HK-2 (cell line): Measurements from ENCODE around the gene LRBA.
"Not testable (repeated sequence)": the region's sequence is repeated elsewhere in the genome, so short reads cannot be mapped to it uniquely, and the experiment has no call there.

Experiments
- DNase-seq: peaks from one replicate; pipeline ENCODE4 v3.0.0-alpha.2; 2018; ENCODE audit not compliant: unreplicated experiment

LRBA gene

DNA sequence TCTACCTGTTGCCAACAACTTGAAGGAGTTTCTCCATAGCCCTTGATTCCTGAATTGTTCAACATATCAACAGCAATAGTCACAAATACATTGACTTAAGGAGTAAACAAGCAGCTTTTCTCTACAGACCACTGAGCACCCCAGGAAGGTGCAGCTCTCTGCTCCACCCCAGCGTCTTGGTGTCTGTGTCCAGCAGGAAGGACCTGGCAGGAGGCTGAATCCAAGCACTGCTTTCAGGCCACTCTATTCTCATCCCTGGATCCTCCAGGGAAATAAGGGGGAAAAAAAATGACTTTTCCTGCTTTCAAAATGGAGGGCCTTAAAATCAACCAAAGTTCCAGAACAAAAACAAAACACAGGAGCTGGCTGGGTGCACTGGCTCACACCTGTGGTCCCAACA is 593.5 kb downstream of the LRBA start:
- DNase-seq: no peak

DNA sequence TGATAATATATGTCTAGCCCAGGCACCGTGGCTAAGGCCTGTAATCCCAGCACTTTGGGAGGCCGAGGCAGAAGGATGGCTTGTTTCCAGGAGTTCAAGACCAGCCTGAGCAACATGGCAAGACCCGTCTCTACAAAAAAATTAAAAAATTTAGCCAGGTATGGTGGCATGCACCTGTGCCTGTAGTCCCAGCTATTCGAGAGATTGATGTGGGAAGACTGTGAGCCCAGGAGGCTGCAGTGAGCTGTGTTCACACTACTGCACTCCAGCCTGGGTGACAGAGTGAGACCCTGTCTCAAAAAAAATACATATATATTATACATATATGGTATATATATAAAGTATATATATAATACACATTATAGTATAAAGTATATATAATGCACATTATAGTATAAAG is 595.1 kb downstream of the LRBA start:
- DNase-seq: no peak

DNA sequence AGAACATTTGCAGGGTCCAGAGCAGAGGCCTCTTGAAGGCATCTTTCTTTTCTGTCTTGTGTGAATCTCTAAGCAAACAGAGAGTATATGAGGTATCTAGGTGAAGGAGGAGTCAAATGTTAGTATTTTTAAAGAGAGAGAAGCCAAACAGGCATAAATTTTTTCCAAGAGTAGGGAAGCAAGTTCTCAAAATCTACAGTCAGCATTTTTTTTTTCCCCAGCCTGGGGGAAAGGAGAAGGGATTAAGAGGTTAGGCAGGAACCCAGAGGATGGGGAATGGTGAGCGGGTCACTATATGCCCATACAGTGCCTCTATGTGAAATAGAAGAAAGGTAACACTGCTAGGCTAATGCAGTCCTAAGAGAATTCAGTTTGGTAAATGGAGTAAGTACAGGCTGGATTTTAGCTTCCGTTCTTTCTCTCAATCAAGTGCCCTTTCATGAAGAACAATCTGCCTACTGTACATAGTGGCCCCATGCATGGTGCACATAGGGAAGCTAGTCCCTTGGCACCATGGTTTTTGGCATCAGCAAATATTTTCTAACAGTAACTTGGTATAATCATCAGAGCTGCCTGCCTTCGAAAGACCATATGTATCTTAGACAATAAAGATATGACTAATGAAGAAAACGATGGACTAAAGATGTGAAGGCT is 596.2 kb downstream of the LRBA start:
- no peak for DNase-seq

DNA sequence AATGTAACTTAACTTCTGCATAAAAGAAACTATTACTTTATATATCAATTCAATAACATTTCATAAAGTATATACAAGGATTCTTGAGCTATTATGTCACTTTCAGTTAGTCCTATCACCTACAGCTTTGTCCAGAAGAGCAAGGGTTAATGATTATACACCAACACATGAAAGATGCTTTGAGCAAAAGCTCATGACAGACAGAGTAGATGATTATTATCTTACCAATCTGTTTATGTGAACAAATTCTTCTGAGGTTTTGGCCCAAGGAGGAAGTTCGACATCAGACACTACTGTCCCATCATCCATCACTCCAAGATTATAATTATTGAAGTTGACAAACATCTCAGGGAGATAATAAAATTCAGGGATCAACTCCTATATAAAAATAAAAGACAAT is 599.9 kb downstream of the LRBA start:
- DNase-seq: no peak

DNA sequence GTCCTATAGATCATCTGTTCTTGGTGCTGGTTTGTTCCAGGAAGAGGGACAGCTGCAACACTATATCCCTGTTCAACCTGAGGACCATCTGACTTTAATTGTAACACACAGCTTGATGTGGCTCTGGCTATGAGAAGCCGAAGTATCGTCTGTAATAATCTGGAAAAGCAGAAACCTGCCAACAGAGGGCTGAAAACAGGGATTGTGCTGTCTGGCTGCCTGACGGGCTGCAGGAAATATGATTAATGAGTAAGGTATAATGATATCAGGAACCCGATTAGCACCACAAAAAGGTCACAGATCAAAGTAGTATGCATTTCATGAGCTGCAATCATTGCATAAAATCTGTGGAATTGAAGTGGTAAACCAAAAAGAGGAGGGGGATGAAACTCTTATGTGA is 603.6 kb downstream of the LRBA start:
- DNase-seq: no peak

DNA sequence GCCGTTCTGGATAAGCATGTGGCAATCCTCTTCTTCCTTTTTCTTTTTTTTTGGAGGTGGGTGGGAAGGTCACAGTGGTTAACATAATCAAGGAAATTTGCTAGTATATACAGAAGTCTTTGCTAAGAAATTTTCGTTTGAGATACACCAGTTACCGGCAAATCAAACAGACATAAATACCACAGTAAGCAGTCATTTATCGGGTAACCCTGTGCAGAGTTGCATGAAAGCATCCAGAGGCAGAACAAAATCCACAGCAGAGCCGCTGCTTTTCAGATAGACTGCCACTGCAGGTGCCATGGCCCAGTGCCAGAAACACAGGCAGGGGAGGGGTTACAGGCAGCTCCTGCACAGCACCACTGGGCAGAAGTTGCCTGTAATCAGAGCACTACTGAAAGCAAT is 612.2 kb downstream of the LRBA start:
- DNase-seq: no peak

DNA sequence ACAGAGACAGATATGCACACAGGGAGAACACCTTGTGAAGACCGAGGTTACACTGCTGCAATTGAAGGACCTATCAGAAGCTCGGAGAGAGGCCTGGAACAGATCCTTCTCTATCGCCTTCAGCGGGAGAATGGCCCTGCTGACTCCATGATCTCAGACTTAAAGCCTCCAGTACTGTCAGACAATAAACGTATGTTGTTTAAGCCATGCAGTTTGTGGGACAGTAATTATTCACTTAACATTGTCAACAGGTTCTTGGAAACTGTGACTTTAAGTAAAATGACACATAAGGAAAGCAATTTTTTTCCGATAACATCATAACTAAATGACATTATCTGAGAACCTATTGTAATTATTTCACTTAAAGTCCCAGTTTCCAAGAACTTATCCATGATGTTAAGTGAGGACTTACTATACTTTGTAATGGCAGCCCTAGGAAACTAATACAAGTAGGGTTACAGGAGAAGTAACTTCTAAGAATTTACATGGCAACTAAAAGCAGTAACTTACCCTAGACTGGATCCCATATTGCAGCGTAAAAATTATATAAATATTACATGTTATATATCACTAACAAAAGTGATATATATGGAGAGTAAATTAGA is 613.9 kb downstream of the LRBA start:
- DNase-seq: no peak

DNA sequence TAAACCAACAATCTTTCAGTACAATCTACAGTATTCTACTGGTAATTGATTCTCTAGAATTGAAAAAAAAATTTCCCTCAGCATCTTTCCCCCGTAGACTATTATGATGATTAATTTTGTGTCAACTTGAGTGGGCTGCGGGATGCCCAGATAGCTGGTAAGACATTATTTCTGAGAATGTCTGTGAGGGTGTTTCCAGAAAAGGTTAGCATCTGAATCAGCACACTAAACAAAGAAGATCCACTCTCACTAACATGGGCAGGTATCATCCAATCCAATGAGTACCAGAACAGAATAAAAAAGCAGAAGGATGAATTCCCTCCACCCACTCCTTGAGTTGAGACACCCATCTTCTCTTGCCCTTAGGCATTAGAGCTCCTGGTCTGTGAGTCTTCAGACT is 619.2 kb downstream of the LRBA start:
- DNase-seq: no peak

DNA sequence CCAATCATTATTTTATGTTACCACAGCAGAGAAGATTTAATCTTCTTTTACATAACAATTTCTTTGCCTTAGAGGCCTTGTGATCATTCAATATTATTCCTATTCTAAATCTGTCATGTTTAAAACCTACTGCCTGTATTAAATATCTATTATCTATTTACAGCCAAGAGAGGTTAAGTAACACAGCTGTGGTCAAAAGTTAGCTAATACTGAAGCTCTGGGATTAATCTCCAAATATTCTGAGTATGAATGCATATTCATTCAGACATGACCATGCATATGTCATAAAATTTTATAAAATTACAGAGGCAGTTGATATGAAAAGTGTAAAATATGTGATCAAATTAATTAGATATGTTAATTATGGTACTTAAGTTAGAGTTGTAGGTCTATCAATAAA is 621.0 kb downstream of the LRBA start:
- DNase-seq: no peak

DNA sequence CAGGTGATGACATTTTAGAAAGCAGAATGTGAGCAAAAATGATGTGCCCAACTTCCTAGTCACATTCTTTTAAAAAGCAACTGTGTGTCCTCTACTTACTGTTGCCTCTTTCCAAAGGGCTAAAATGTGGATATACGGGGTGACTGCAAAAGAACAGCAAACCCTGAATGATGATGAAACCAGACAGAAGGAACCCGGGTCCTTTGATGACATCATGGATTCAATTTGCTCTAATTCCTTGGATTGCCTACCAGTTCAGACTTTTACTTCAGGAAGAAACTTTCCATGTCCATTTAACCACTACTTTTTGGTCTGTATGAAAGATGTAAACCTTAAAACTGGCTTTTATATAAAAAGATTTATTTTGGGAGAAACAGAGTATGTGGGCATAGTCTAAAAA is 624.0 kb downstream of the LRBA start:
- no peak for DNase-seq

DNA sequence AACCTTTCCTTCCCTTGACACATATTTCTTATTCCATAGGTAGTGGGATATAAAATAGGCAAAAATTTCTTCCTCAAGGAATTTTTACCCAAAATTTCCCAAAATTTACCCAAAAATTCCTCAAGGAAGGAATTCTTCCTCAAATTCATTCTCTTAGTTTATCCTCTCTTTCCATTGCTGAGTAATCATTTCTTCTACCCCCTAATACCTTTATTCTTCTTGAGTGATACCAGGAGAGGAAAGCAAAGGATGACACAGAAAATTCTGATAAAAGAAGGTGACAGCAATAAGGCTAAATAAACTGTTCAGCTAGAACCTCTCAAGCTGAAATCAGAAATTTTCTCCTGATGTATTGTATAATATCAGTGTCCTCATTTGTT is 624.6 kb downstream of the LRBA start:
- DNase-seq: no peak

DNA sequence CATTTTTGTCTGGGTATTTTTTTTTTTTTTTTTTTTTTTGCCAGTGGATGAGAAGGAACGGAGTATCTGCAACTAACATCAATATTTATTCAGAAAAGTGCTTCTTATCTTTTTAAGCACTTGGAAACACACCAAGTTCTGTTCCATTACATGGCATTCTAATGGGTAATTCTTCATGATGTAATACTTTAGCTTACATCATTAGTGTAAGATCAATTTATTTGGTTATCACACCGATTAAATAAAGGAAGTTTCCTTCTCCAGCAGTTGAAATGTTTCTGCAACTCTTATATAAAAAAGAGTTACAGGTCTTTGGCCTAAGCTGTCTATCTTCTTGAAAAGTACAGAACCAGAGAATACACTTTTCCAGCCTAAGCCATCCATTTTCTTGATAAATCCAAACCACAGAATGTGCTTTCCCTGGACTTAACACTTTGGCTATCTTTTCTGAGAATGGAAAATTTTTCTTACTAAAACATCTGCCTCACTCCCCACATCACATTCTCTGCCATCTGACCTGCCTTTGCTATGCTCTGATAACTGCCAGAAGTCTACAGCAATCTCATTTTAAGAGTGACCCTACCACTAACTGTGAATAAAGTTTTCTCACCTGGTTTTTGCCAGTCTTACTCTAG is 625.1 kb downstream of the LRBA start:
- DNase-seq: no peak

DNA sequence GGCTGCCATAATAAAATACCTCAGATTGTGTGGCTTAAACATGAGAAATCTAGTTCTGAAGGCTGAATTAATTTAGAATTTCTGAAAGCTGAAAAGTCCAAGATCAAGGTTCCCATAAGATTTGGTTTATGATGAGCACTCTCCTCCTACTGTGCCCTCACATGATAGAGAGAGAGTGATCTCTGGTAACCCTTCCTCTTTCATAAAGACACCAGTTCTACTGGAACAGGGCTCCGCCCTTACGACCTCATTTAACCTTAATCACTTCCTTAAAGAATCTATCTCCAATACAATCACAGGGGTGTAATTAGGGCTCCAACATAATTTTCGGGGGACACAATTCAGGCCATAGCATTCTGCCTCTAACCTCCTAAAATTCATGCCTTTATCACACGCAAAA is 627.1 kb downstream of the LRBA start:
- no peak for DNase-seq

DNA sequence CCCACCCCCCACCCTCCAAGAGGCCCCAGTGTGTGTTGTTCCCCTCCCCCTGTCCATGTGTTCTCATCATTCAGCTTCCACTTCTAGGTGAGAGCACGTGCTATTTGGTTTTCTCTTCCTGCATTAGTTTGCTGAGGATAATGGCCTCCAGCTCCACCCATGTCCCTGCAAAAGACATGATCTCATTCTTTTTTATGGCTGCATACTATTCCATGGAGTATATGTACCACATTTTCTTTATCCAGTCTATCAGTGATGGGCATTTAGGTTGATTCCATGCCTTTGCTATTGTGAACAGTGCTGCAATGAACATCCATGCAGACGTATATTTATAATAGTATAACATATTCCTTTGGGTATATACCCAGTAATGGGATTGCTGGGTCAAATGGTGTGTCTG is 628.7 kb downstream of the LRBA start:
- DNase-seq: not testable (repeated sequence)

DNA sequence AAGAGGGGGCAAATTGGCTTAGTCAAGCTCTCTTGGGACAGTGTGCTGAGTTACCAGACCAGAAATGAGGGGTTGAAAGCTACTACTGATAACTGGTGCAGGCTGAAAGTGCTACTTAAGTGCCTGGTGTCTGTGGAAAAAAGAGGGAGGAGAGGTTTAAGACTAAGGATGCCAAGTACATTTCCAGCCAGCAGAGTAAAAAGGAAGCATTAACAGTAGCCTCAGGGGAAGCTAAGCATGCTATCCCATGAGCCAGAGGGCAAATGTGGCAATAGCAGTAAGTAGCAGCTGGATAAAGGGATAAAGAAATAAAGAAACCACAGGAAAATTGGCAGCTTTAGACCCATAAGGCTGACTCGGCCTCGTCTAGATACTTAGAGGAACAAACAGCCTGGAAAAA is 629.5 kb downstream of the LRBA start:
- DNase-seq: no peak

DNA sequence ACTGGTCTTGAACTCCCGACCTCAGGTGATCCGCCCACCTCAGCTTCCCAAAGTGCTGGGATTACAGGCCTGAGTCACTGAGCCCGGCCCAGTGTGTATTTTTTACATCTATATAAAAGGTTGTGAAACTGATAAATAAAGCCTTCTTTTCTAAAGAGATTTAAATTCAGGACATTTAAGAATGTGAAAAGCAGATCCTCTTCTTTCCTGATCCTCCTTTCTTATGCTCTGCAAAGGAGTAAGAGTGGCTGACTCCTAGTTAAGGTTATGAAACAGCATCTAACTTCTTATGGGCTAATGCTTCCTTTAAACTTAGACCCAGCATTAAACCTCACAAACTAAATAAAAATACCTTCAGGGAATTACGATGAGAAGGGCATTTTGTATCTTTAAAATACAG is 630.8 kb downstream of the LRBA start:
- DNase-seq: no peak

DNA sequence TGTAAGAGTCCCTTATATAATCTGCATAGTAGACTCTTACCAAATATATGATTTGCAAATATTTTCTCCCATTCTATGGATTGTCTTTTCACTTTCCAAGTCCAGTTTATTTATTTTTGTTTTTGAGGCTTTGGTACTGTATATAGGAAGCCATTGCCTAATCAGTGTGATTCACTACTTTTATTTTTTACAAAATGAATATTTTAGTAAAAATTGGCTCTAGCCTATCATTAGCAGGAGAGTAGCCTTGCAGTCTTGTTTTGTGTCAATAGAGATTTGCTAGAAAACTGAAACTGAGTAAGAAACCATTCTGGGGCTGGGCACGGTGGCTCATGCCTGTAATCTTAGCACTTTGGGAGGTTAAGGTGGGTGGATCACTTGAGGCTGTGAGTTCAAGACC is 633.1 kb downstream of the LRBA start:
- DNase-seq: no peak

DNA sequence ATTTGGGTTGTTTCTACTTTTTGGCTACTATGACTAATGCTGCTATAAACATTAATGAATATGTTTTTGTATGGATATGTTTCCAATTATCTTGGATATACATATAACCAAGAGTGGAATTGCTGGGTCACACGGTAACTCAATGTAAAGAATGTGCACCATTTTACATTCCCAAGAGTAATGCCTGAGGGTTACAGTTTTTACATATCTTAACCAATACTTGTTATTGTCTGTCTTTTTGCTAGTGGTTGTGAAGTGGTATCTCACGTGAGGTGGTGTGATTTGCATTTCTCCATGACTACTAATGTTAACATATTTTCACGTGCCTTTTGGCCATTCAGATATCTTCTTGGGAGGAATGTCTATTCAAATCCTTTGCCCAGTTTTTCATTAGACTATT is 633.5 kb downstream of the LRBA start:
- no peak for DNase-seq

DNA sequence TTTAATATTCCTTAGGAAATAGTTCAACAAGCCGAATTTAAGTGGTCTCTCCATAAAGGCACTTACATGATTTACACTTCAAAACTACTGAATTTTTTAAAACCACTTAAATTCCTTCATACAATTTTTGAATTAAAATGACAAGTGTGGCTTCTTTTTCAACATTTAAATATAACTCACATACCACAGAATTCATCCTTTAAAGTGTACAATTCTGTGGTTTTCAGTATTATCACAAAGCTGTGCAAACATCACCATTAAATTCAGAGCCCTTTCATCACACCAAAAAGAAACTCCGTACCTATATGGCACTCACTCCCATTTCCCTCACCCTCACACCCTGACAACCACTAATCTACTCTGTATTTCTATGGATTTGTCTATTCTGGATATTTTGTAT is 634.0 kb downstream of the LRBA start:
- no peak for DNase-seq

DNA sequence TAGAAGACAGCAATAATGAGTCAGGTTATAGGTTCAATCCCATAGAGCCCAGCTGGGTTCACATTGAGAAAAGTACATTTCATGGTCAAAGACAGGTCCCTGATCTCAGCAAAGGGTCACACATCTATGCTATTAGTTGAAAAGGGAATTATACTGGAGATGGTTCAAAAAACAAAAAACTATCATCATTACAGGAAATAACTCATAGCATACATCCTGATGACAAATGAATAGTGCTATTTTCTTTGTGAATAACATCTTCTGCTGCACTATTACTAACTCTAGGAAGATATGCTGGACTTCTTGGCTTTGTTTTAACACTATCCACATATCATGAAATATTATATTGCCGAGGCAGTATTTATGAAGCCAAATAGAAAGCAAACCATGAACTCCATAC is 635.6 kb downstream of the LRBA start:
- no peak for DNase-seq

DNA sequence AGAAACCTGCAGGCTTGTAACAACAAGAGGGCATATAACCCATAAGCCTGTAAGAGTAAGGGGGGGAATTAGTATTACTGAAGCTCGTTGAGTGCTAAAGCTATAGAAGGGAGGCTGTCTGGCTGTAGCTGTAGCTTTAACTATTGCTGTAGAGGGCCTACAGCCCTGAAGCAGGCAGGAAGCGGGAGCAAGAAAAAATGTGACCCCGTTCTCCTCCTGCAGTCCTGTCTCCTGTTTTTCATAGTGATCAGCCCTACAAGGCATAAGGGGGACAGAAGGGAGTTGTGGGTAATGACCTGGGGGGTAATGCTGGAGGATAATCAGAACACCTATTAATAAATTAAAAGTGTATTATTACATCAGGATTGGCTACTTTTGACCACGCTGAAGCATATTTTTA is 640.1 kb downstream of the LRBA start:
- DNase-seq: no peak

DNA sequence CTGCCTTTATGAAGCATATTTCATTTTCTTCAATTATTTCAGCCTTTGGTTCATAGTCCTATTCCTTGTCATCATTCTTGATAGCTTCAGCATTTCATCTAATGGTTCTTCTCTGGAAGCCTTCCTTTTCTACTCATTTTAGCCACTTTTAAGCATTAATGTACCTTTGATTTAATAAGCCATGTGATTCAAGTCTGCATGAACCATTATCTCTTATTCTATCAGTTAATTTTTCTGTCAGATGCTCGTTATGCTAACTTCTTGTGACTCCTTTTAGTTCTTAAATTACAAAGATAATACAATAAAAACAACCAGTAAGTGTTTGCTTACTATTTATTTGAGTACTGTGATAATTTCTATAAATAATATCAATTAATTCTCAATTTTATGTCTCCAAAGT is 643.2 kb downstream of the LRBA start:
- no peak for DNase-seq

DNA sequence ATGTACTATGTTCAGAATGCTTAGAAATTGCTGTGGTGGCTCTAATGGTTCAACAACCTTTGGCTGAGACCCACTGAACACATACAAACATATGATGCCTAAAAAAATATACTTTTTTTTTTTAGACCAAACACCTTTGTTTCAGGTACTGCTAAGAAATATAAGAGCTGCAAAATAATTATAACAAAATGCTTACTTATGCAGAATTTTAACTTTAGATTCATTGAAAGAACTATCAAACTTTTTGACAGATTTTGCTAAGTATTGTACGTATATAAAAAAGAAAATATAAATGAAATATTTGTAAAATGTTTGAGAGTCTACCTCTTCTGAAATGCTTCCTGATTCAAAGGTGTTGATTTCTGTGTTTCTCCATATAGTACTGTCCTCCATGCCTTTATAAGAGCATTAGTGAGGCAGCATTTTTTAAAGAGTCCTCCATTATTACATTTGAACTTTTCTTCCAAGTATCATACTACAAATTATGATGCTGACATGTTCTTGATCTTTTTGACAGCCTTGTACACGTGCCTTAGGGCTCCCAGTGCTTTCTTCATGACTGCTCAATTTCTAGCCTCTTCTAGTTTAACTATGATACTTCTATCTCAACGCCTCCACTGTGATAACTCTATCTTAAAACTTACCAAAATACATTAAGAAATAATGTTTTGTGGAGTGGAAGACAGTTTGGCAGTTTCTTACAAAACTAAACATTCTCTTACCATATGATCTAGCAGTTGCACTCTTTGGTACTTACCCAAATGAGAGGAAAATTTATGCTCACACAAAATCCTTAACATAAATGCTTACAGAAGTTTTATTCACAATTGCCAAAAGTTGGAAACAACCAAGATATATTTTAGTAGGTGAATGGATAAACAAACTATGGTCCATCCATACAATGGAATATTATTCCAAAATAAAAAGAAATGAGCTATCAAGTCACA is 645.4 kb downstream of the LRBA start:
- DNase-seq: no peak
